Measurements from ENCODE around the gene SYNJ1.
"Not testable (repeated sequence)": the region's sequence is repeated elsewhere in the genome, so short reads cannot be mapped to it uniquely, and the experiment has no call there.

The SYNJ1 gene

GRCh38 chr21:32612075-32612998 lies 115.5 kb downstream of the SYNJ1 start, which contains the start of gene CFAP298:
CFAP298 (minus strand) TSS chr21:32612377; CDS start chr21:32612243, 134 bp downstream.
- peak; percentile 85 for DNase-seq (ENCODE audit: low spot score)

- peak; percentile 26 for DNase-seq (ENCODE audit: low spot score)
Observed at GRCh38 chr21:32611471-32611997, 116.3 kb downstream of the SYNJ1 start.

- not testable (repeated sequence) for DNase-seq (ENCODE audit: low spot score)
Observed at GRCh38 chr21:32610940-32611339, 116.9 kb downstream of the SYNJ1 start.

- DNase-seq (ENCODE audit: low spot score), result no peak
Observed at GRCh38 chr21:32608851-32609250, 119.0 kb downstream of the SYNJ1 start.

- no peak for DNase-seq (ENCODE audit: low spot score)
Observed at GRCh38 chr21:32605469-32605868, 122.3 kb downstream of the SYNJ1 start.

- no peak for DNase-seq (ENCODE audit: low spot score)
Observed at GRCh38 chr21:32604464-32604863, 123.3 kb downstream of the SYNJ1 start.

- DNase-seq (ENCODE audit: low spot score), result no peak
Observed at GRCh38 chr21:32603131-32603530, 124.7 kb downstream of the SYNJ1 start.

- no peak for DNase-seq (ENCODE audit: low spot score)
Observed at GRCh38 chr21:32602099-32602498, 125.7 kb downstream of the SYNJ1 start.

- DNase-seq (ENCODE audit: low spot score), result peak; percentile 42
Observed at GRCh38 chr21:32599526-32599925, 128.3 kb downstream of the SYNJ1 start.

GRCh38 chr21:32599091-32599490 lies 128.7 kb downstream of the SYNJ1 start:
- DNase-seq (ENCODE audit: low spot score), result peak; percentile 43

- peak; percentile 24 for DNase-seq (ENCODE audit: low spot score)
Observed at GRCh38 chr21:32597205-32597604, 130.6 kb downstream of the SYNJ1 start.

GRCh38 chr21:32595431-32595830 lies 132.4 kb downstream of the SYNJ1 start:
- no peak for DNase-seq (ENCODE audit: low spot score)

- DNase-seq (ENCODE audit: low spot score), result no peak
Observed at GRCh38 chr21:32593690-32594089, 134.1 kb downstream of the SYNJ1 start.

- no peak for DNase-seq (ENCODE audit: low spot score)
Observed at GRCh38 chr21:32592929-32593502, 134.8 kb downstream of the SYNJ1 start.

- no peak for DNase-seq (ENCODE audit: low spot score)
Observed at GRCh38 chr21:32590130-32590529, 137.7 kb downstream of the SYNJ1 start.

GRCh38 chr21:32587651-32588050 lies 140.2 kb downstream of the SYNJ1 start:
- no peak for DNase-seq (ENCODE audit: low spot score)

GRCh38 chr21:32587120-32587519 lies 140.7 kb downstream of the SYNJ1 start:
- DNase-seq (ENCODE audit: low spot score), result no peak

- no peak for DNase-seq (ENCODE audit: low spot score)
Observed at GRCh38 chr21:32585970-32586369, 141.8 kb downstream of the SYNJ1 start.

- no peak for DNase-seq (ENCODE audit: low spot score)
Observed at GRCh38 chr21:32585042-32585710, 142.6 kb downstream of the SYNJ1 start, which contains the start of gene TCP10L. TCP10L (minus strand) TSS chr21:32585523; CDS start chr21:32584304, 1,219 bp downstream.

GRCh38 chr21:32584472-32584871 lies 143.3 kb downstream of the SYNJ1 start:
- no peak for DNase-seq (ENCODE audit: low spot score)

- DNase-seq (ENCODE audit: low spot score), result no peak
Observed at GRCh38 chr21:32581732-32582131, 146.1 kb downstream of the SYNJ1 start.

GRCh38 chr21:32580949-32581348 lies 146.9 kb downstream of the SYNJ1 start:
- no peak for DNase-seq (ENCODE audit: low spot score)
